ENCODE data around the gene WDR1. TPM values are rescaled to one million over a fixed set of nuclear protein-coding genes. Genes with fewer than 3 reads are reported as not detected.
A peak's percentile ranks its signal among the peaks of the same experiment; 100 is the strongest.

The WDR1 gene
- total and polyA plus RNA-seq, 2 of the 13 experiments (the other 11 are each of a cell fraction or from before 2014, with no cell fraction given), result 106 to 198 TPM

DNA sequence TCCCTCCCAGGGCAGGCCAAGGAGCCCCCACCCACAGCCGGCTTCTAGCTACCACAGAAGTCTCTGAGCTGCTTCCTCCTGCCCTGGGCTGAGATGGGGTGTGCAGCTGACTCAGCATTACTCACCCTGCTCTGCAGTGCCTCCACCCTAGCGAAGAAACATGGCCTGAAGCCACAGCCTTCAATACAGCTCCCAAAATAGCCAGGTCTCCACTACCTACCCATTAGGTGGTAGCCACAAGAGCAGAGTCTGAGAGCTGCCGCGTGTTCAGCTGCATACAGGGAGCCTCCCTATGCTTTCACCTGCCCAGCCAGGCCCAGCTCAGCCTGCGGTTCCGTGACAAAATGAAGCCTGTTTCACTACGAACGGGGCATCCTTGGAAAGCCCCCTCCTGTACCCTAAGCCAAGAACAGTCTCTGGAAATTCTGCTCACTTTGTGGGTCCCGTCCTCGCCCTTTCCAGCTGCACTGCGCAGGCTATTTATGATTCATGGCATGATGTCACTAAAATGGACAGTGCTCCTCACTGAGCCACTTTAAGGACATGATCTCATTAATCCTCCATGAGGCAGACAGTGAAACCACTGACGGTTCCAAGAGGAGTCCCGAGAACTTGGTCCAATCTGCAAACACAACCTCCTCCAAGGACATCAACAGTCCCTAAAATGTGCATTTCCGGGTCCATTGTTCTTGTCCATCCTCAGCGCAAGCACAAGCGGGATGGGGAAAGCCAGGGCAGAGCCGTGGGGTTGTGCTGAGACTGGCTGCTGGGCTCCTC, 20.2 kb downstream of the WDR1 start:
- Histone ChIP-seq H4K20me1 (ENCODE audit: insufficient read depth, low read length) (peaks cover 28% of the 10 kb centered on the region), H3K4me3 (replicated peaks in 1 of 3; ENCODE audit: insufficient read depth in 1 of 3, low read depth in 2 of 3, low read length in 3 of 3) (no peak overlapping the region), H3K9ac (ENCODE audit: insufficient read depth, low read depth, low read length) (no peak overlapping the region), H3K79me2 (ENCODE audit: insufficient read depth, low read length) (peaks cover 12% of the 10 kb centered on the region), H3K4me1 (ENCODE audit: insufficient read depth, low read length) (peaks cover 14% of the 10 kb centered on the region; the same call in 1 of the 2 replicates), H3K27ac (ENCODE audit: extremely low read length, insufficient read depth, low read length) (no peak overlapping the region), H2AFZ (ENCODE audit: low read length) (no peak overlapping the region), H3K9me3 (ENCODE audit: low read length) (no peaks in the 10 kb centered on the region), H3K36me3 (replicated peaks in 1 of 2; ENCODE audit: control insufficient read depth in 1 of 2, insufficient read depth in 2 of 2, low read length in 2 of 2) (peaks cover 69 to 97% of the 10 kb centered on the region in 2 experiments), H3K4me2 (ENCODE audit: low read depth, low read length) (no peak overlapping the region), H3K27me3 (ENCODE audit: control insufficient read depth in 1 of 2, insufficient read depth in 2 of 2, low read length in 2 of 2) (no peaks in the 10 kb centered on the region; a peak in 1 of 5 replicates)
- 93% methylated on average over 15 of the region's 17 CpGs for WGBS (ENCODE audit: low lambda C conversion rate)
- intact Hi-C loops (cut with micrococcal nuclease; ENCODE audit: unreplicated experiment), result no loop called here
- BruUV-seq (replicated peaks), result no TSS peak
- DNase-seq (ENCODE audit: low spot score) (no peak), FAIRE-seq (no peak), ATAC-seq (no peak)
- POLR2A ChIA-PET, result interaction anchor here (1.1 kb wide), 1 partner anchor 12 kb away, joined by 4 read pairs; no protein-coding TSS in a partner anchor
- peak; percentile 5 for TF ChIP-seq RBM22 (optimal IDR thresholded peaks at IDR 0.05; ENCODE audit: low read length)
- TF ChIP-seq MAFK (conservative IDR thresholded peaks at IDR 0.05 in 1 of 2, IDR thresholded peaks at IDR 0.05 in 1 of 2; ENCODE audit: low read length in 2 of 2), result peak; percentile 96 to 97
- no peak for TF ChIP-seq GZF1 (CRISPR knock-in tag; IDR thresholded peaks at IDR 0.05)
- no peak for TF ChIP-seq SRSF1 (optimal IDR thresholded peaks at IDR 0.05; ENCODE audit: low read depth, low read length)
- TF ChIP-seq ZNF678 (CRISPR knock-in tag; IDR thresholded peaks at IDR 0.05), result no peak
- peak; percentile 95 for TF ChIP-seq MAFF (IDR thresholded peaks at IDR 0.05; ENCODE audit: low read depth, low read length)
- CTCF ChIA-PET (ENCODE audit: low intra/inter-chr PET ratio, low total read pairs), result no interaction called here
- in situ Hi-C loops (cut with HindIII; ENCODE audit: extremely low pct_ligation_motif_present, low pct_unique_long_range_greater_than_20kb), result no loop called here

DNA sequence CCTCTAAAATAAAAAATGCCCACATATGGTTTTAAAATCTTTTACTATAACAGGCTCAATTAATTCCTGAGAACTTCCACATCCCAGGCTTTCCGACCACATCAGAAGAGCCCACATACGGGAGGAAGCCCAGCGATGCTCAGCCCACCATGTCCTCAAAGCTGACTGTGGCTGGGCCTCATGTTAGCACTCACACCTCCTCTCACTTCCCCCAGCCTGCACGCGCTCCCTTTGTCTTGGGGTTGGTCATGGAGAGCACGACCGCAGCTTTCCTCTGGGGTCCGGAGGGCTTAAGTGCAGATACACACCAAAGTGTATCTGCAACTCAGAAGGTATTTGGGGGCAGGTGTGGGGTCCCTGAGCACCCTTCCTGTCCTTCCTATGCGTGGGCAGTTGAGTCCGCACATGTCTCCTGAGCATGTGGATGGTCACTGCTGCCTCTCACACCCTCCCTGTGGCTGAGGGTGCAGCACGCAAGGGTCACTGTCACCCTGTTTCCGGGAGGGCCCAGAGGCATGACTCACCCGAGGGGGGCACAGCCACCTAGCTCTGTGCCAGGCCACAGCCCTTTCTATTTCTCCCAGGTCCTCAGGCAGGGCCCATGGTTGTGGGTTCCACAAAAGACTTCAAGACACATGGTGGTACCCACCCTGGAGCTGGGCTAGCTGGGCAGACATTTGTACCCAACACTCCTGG, 21.2 kb downstream of the WDR1 start:
- CTCF ChIA-PET (ENCODE audit: low intra/inter-chr PET ratio, low total read pairs), result no interaction called here
- peaks cover 74 to 97% of the 10 kb centered on the region in 2 experiments for H3K36me3 ChIP-seq (replicated peaks in 1 of 2; ENCODE audit: control insufficient read depth in 1 of 2, insufficient read depth in 2 of 2, low read length in 2 of 2)
- POLR2A ChIA-PET, result interaction anchor here (1.1 kb wide), 1 partner anchor 13 kb away, joined by 4 read pairs; no protein-coding TSS in a partner anchor
- no peak for FAIRE-seq
- H3K79me2 ChIP-seq (ENCODE audit: insufficient read depth, low read length), result peaks cover 12% of the 10 kb centered on the region
- H2AFZ ChIP-seq (ENCODE audit: low read length), result no peak overlapping the region
- ATAC-seq, result no peak
- H3K27me3 ChIP-seq (ENCODE audit: control insufficient read depth in 1 of 2, insufficient read depth in 2 of 2, low read length in 2 of 2), result no peaks in the 10 kb centered on the region; a peak in 1 of 5 replicates
- BruUV-seq (replicated peaks), result no TSS peak
- H3K4me1 ChIP-seq (ENCODE audit: insufficient read depth, low read length), result peaks cover 14% of the 10 kb centered on the region; the same call in 1 of the 2 replicates
- in situ Hi-C loops (cut with HindIII; ENCODE audit: extremely low pct_ligation_motif_present, low pct_unique_long_range_greater_than_20kb), result no loop called here
- no peak overlapping the region for H3K9ac ChIP-seq (ENCODE audit: insufficient read depth, low read depth, low read length)
- H3K4me3 ChIP-seq (replicated peaks in 1 of 3; ENCODE audit: insufficient read depth in 1 of 3, low read depth in 2 of 3, low read length in 3 of 3), result no peak overlapping the region
- 96% methylated on average over 9 of the region's 13 CpGs for WGBS (ENCODE audit: low lambda C conversion rate)
- DNase-seq (ENCODE audit: low spot score), result no peak
- no peak overlapping the region for H3K27ac ChIP-seq (ENCODE audit: extremely low read length, insufficient read depth, low read length)
- intact Hi-C loops (cut with micrococcal nuclease; ENCODE audit: unreplicated experiment), result no loop called here
- H3K4me2 ChIP-seq (ENCODE audit: low read depth, low read length), result no peak overlapping the region
- H4K20me1 ChIP-seq (ENCODE audit: insufficient read depth, low read length), result peaks cover 22% of the 10 kb centered on the region; the same call in 1 of the 2 replicates
- no peaks in the 10 kb centered on the region for H3K9me3 ChIP-seq (ENCODE audit: low read length)
- no peak for TF ChIP-seq NCOA1 (CRISPR knock-in tag; IDR thresholded peaks at IDR 0.05)
- no peak for TF ChIP-seq ZNF441 (CRISPR knock-in tag; IDR thresholded peaks at IDR 0.05; ENCODE audit: borderline replicate concordance)
- TF ChIP-seq RAD21 (CRISPR knock-in tag; IDR thresholded peaks at IDR 0.05), result no peak
- TF ChIP-seq ZNF670 (CRISPR knock-in tag; IDR thresholded peaks at IDR 0.05; ENCODE audit: borderline replicate concordance), result no peak
- no peak for TF ChIP-seq ZNF629 (CRISPR knock-in tag; conservative IDR thresholded peaks at IDR 0.05)
- no peak for TF ChIP-seq DPF2 (CRISPR knock-in tag; IDR thresholded peaks at IDR 0.05; ENCODE audit: borderline replicate concordance, low read depth)
- TF ChIP-seq SP5 (CRISPR knock-in tag; IDR thresholded peaks at IDR 0.05; ENCODE audit: borderline replicate concordance, low read depth), result no peak
- no peak for TF ChIP-seq PRMT3 (CRISPR knock-in tag; IDR thresholded peaks at IDR 0.05; ENCODE audit: borderline replicate concordance, low read depth)
- TF ChIP-seq FLYWCH1 (CRISPR knock-in tag; IDR thresholded peaks at IDR 0.05), result no peak
- TF ChIP-seq HOXA3 (CRISPR knock-in tag; IDR thresholded peaks at IDR 0.05), result no peak
- TF ChIP-seq ZNF550 (CRISPR knock-in tag; IDR thresholded peaks at IDR 0.05; ENCODE audit: borderline replicate concordance), result no peak
- TF ChIP-seq ZNF678 (CRISPR knock-in tag; IDR thresholded peaks at IDR 0.05), result no peak
- TF ChIP-seq MYC (CRISPR knock-in tag; IDR thresholded peaks at IDR 0.05; ENCODE audit: borderline replicate concordance), result no peak
- TF ChIP-seq RBFOX2 (IDR thresholded peaks at IDR 0.05; ENCODE audit: low read depth, low read length), result no peak
